GM06990 (cell line): ENCODE data around the gene SH3PXD2B.

ENCODE experiments used
- DNase-seq: peaks from one replicate; pipeline ENCODE4 v3.0.0-alpha.2; 2011; ENCODE audit not compliant: insufficient read length; ENCODE audit errors: extremely low read depth
- H3K27me3 ChIP-seq: replicated peaks from 2 replicates; pipeline ENCODE4 v1.6.0; 2011; ENCODE audit warnings: low read length; ENCODE audit not compliant: control insufficient read depth, insufficient read depth
- H3K36me3 ChIP-seq: 2 replicates; pipeline ENCODE4 v1.5.1; 2011; ENCODE audit warnings: low read length; ENCODE audit not compliant: control insufficient read depth, insufficient read depth
- H3K4me3 ChIP-seq: replicated peaks from 2 replicates; pipeline ENCODE4 v1.5.1; 2011; ENCODE audit warnings: low read depth, mild to moderate bottlenecking, control low read depth, low read length
- TF ChIP-seq, protein P1 (sequence below): IDR thresholded peaks from 2 replicates; pipeline ENCODE4 v1.5.1; 2011; ENCODE audit warnings: low read length, control low read depth, mild to moderate bottlenecking, inconsistent platforms; ENCODE audit not compliant: insufficient read depth, poor library complexity, severe bottlenecking

Gene SH3PXD2B

DNA sequence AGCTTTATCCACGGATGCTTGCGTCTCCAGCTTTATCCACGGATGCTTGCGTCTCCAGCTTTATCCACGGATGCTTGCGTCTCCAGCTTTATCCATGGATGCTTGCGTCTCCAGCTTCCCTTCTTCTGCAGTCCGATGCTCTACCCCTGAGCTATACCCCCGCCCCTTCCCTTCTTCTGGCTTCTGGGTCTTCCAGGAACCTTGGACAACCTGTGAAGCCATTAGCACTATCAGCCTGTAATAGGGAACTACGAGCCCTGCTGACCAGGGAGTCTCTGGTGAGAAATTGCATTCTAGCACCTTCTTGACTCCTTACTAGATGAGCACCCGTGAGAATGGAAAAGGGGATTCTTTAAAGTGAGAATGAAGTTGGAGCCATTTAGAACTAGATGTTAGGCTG lies 39.1 kb upstream of the SH3PXD2B start:
- TF ChIP-seq, protein P1, sequence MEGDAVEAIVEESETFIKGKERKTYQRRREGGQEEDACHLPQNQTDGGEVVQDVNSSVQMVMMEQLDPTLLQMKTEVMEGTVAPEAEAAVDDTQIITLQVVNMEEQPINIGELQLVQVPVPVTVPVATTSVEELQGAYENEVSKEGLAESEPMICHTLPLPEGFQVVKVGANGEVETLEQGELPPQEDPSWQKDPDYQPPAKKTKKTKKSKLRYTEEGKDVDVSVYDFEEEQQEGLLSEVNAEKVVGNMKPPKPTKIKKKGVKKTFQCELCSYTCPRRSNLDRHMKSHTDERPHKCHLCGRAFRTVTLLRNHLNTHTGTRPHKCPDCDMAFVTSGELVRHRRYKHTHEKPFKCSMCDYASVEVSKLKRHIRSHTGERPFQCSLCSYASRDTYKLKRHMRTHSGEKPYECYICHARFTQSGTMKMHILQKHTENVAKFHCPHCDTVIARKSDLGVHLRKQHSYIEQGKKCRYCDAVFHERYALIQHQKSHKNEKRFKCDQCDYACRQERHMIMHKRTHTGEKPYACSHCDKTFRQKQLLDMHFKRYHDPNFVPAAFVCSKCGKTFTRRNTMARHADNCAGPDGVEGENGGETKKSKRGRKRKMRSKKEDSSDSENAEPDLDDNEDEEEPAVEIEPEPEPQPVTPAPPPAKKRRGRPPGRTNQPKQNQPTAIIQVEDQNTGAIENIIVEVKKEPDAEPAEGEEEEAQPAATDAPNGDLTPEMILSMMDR: no peak
- Histone ChIP-seq H3K4me3 (no peak overlapping the region), H3K36me3 (no peaks in the 10 kb centered on the region), H3K27me3 (peaks cover 2% of the 10 kb centered on the region)
- DNase-seq: no peak

DNA sequence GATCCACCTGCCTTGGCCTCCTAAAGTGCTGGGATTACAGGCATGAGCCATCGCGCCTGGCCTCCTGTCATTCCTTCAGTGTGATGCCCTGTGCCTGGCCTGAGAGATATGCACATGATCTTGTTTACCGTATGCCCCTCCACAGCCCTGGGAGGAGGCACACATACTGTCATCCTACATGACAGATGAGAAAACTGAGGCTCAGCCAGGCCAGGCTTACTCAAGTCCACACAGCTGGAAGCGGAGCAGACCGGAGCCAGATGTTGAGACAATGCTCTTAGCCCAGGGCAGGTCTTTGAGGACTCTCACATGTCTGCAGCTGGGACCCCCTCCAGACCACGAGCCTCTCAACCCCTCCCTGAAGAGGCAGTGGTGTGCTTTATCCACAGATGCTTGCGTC lies 38.7 kb upstream of the SH3PXD2B start:
- H3K4me3 ChIP-seq: no peak overlapping the region
- DNase-seq: no peak
- peaks cover 2% of the 10 kb centered on the region for H3K27me3 ChIP-seq
- TF ChIP-seq, protein P1: no peak
- no peaks in the 10 kb centered on the region for H3K36me3 ChIP-seq

DNA sequence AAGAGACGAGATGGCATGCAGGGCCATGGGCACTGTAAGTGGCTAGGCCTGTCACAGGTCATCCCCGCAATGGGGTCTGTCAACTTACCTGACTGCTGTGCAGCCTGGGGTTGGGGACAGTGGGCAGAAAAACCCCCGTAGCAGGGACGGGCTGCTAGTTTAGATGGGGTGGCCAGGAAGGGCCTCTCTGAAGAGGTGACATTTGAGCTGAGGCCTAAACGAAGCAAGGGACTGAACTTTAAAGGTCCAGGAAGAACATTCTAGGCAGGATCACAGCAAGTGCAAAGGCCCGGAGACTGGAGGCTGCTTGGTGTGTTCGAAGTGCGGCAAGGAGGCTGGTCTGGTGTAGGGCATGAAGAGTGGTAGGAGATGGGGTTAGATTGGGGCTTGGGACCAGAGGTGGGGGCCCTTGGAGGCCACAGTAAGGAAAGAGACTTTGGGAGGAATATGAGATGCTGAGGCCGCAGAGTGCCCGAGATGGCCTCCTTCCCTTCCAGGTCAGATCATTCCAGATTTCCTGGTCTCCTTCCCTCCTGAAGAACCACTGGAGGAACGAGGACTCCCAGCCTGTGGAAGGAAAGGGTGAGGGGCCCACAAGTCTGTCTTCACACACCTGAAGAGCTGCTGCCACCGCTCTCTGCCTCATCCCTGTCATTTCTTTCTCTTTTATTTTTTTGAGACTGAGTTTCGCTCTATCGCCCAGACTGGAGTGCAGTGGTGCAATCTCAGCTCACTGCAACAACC lies 37.9 kb upstream of the SH3PXD2B start:
- no peak overlapping the region for H3K4me3 ChIP-seq
- TF ChIP-seq, protein P1: no peak
- H3K27me3 ChIP-seq: peaks cover 2% of the 10 kb centered on the region
- no peak for DNase-seq
- H3K36me3 ChIP-seq: no peaks in the 10 kb centered on the region

DNA sequence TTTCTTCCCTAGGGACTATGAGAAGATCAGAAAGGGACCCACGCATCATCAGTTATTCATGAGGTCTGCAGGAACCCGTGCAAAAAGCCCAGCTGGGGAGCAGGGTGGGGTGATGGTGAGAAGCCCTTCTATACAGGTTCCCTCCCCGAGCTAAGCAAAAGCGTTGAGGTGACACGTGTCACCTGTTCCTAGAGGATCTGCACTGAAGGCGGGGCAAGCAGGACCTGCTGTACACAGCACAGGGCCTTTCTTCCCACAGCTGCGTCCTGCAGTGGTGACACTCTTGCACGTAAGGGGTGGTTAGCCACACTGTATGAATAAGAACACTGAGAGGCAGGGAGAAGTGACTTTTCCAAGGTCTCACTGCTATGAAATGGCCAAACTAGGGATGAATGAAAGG lies 37.2 kb upstream of the SH3PXD2B start:
- TF ChIP-seq, protein P1: no peak
- Histone ChIP-seq H3K27me3 (no peaks in the 10 kb centered on the region; the same call in none of the 2 replicates), H3K36me3 (no peaks in the 10 kb centered on the region), H3K4me3 (no peak overlapping the region)
- no peak for DNase-seq

DNA sequence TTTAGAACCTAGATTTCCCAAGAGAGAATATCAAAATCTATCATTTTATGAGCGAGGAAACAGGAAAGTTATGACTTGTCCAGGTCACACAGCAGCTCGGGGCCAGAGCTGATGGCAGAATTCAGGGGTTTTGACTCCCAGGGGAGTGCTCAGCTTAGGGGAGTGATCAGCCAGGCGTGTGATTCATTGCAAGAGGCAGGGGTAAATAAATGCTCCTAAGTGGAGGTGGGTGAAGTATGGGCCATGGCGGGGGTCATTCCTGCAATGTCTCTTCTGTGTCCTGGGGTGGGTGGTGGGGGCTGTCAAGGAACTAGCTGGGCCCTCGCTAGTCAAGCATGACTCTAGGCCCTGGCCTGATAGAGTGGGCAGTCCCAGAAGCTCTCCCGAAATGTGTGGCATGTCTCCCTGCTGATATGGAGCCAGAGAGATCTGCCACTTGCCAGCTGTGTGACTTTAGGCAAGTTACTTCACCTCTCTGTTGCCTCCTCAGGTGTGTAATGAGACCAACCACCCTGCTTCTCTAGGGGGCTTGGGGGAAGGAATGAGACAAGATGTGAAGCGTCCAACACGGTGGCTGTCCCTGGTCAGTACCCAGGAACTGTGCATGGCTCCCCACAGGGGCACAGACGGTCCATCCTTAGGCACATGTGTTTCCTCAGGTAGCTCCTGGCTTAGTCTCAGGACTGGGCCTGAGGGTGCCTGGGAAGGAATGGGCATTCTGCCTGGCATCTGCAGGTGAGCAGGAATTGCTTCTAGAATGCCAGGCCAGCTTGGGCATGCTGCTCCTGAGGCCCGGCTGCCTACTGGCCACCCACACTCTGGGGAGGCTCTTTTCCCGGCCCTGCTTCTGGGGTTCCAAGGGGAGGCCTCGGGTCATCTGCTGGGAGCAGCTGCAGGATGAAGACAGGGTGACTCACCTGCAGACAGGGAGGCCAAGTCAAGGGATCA lies 36.5 kb upstream of the SH3PXD2B start:
- no peak for DNase-seq
- TF ChIP-seq, protein P1: no peak
- Histone ChIP-seq H3K4me3 (no peak overlapping the region), H3K36me3 (no peaks in the 10 kb centered on the region), H3K27me3 (no peaks in the 10 kb centered on the region; the same call in none of the 2 replicates)
